HG02678 (cell line): ENCODE data around the gene TRIM40.

Experiments
- ATAC-seq: cut with Tn5 transposase; IDR thresholded peaks from one replicate; pipeline ENCODE4 v1.9.1; 2021; ENCODE audit warnings: mild to moderate bottlenecking, moderate library complexity; ENCODE audit not compliant: unreplicated experiment

Gene TRIM40

GRCh38 chr6:30135757-30136156 is at the start of gene TRIM40:
TSS of gene TRIM40 (plus strand) at chr6:30136140. CDS start at chr6:30137037, 897 bp downstream.
- ATAC-seq: no peak

DNA sequence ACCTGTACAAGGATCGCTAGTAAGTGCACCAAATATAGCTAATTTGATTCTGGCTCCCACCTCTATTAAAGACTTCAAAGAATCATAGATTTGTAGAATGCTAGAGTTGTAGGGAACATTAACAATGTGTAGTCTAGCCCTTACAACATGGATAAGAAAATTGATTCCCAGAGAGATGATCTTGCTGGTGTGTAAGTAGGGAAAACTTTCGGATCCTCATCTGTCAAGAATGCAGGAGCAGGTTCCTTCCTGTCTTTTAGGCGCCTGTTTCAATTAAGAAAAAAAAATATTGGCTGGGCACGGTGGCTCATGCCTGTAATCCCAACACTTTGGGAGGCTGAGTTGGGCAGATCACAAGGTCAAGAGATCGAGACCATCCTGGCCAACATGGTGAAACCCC is 48.1 kb upstream of the TRIM40 start:
- ATAC-seq: no peak

DNA sequence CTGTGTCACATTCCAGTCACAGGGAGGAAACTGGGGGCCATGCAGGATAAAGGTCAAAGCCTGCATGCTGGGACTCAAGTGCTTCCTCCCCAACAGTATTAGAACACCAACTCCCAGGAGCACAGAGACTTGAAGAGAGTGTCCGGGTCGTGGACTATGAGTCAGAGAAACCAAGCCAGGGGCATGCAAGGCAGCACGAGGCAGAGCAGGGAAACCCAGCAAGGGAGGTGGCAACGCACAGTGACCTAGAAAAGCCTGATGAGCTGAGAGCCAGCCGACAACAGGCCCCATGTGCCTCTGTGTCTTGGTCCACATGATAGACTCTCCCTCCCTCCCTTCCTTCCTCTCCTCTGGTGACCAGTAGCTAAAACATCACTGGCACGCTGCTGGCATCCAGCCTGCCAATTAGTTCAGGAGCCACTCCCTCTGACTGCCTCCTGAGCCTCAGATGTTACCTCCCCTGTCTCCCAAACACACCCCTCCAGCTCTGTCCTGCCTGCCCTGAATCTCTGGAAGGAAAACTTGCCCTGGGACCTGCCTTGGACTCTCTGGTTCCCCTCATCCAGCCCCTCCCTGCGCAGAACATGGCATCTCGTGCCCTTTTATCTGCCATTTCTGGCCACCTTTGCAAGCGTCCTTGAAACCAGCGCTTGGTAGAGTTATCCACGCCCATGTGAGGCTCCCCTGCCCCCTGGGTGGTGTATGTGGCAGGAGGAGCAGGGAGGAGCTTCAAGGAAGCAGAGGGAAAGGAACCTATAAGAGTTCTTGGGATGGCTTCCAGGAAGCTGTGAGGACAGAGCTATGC is 44.2 kb upstream of the TRIM40 start:
- ATAC-seq: no peak

DNA sequence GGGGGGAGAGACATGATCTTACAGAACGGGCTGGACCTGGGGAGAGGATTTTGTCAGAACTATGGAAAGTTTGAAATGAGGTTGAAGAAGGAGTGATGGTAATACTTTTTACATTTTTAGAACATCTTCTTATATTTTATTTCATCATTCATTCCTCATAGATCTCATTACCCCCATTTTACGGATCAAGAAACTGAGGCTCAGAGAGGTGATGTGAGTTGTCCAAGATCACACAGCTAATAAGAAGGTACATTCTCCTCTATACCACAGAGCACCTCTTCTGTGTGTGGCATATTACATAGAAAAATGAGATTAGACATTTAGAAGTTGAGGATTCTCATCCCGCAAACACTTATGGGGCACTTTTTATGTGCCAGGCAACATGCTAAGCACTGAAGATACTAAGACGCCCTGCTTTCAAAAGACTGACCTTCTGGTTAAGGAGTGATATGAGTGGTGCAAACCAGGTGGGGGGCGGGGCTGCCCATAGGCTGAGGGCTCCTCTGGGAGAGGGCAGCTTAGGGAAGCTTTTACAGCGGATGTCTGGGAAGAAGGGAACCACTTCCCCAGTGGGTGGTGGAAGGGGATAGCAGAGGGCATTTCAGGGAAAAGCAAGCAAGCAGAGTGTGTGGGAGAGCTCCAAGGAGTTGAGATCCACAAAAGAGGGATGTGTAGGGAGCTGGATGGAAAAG is 42.9 kb upstream of the TRIM40 start:
- no peak for ATAC-seq

DNA sequence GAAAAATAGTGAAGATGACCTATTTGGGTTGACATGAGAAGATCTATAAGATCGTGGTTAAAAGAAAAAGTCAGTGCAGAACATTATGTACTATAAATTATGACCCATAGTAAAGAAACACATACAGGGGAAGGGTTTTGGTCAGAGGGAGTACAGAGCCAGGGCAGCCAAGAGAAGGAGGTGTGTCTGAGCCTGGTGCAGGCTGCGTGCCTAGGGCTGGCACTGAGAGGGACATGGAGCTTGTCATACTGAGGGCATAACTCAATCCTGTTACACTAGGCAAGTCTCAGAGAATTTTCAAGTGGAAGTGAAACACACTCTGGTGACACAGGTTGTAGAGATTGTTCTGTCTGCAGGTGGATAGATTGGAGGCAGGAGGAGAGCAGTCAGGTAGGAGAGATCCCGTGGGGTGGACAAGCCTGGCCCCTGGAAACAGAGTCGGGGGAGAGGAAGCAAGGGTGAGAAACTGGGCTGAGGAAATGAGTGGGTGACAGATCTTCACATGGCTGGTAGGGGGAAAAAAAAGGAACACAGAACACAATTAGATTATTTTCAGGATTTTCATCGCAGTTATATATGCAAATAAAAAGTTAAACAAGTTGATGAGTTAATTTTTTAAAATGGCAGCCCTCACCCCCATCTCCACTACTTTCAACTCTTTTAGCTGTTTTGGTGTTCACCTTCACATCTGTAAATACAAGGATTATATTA is 41.8 kb upstream of the TRIM40 start:
- ATAC-seq: no peak

DNA sequence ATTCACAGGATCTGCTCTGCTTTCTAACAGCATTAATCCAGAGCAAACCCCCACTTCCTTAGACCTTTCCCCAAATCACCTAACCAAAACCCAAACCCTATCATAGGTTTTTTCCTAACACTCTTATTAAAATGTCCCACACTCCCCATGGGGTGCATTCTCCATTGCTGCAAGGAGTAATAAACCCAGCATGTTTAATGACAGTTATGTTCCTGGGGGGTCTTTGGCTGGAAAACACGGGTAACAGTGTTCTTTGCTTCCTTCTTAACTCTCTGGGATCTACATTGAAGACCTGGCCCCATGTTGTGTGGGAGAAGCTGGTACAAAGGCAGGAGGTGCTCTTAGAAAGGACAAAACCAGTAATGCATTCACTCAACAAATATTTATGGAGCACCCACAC is 39.1 kb upstream of the TRIM40 start:
- no peak for ATAC-seq

DNA sequence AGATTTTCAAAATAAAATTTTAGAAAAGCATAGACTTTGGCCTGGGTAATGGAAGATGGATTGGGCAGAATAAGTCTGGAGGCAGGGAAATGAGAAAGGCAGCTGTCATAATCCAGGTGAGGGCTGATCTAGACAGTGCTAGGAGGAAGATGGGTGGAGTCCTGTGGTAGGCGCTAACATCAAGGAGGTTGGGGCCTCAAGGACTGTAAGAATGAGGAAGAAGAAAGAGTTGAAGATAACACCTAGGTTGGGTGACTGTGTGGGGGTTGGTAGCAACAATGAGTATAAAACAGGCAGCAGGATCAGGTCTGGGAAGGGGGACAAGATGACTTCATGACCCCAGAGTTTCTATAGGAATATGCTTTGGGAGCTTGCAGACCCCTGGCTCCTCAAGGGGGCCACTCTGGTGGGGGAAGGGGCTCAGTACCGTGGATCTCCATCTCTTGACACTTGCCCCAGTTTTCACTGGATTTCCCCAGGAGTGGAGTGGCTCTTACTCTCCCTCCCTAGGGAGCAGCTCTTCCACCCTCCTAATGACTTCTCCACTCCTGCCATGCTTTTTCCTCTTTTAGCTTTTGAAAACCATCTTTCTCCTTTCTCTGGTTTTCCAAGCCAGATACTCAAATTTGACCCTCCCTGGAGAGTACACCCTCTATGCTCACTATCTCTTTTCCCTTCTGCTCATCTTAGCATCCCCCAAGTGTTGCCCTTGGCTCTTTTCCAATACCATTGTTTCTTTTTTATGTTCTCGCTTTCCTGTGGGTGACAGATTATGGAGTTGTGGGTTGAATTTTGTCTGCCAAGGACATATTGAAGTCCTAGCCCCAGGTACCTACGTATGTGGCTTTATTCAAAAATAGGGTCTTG is 37.8 kb upstream of the TRIM40 start:
- no peak for ATAC-seq

DNA sequence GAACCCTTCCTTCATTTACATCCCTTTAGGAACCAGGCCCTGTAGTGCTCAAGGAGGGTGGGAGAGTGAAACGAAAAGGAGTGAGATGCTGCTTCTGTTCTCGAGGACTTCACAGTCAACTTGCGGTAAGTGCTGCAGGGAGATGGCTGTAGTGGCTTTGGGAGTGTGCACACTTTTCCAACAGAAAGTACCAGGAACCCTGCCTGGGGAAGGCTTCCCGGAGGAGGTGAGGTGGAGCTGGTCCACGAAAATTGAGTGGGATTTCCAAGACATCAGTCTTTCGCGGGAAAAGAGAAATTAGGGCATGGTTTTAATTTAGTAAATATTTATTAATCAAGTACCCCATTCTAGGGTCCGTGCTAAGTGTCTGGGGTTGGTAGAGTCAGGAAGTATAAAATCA is 35.8 kb upstream of the TRIM40 start:
- ATAC-seq: no peak

GRCh38 chr6:30100585-30101443 is 35.1 kb upstream of the TRIM40 start:
- no peak for ATAC-seq

DNA sequence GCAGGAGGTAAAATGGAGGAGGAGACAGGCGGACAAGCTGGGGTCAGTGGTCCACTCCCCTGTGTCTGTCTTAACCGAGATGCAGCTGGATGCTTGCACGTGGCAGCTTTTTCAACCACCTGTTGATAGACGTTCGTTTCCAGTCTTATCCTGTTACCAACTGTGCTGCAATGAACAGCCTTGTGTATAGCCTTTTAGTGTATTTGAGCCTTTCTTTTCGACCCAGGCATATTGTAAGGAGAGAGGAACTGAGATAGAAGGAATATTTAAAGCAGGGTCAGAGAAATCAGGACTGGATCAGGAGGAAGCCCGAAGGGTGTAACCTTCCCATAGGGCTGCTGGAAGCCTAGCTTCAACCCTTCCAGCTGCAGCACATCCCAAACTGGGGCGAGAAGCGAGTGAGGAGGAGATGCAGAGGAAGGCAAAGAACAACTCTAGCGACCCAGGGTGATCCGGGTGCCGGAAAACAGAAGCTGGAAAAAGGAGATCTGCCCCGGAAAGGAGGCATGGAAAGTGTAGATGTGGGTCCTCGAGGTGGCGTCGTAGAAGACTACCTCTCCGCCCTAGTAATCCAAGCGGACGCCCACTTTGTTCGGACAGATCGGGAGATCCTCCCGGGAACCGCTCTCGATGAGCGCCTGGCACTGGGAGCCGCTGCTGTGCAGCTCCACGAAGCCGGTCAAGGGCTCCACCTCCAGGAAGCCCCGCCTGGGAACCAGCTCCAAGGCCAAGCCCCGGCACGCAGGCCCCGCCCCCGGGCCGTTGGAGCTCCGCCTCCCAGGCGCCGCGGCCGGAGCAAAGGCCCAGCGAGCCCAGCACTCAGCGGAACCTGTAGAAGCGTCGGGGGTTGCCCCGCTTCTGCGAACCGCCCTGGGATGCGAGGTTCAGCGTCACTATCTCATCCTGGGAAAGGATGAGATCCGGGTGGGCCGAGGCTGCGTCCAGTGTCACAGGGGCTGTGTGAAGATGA is 34.2 kb upstream of the TRIM40 start:
- peak; percentile 64 for ATAC-seq

DNA sequence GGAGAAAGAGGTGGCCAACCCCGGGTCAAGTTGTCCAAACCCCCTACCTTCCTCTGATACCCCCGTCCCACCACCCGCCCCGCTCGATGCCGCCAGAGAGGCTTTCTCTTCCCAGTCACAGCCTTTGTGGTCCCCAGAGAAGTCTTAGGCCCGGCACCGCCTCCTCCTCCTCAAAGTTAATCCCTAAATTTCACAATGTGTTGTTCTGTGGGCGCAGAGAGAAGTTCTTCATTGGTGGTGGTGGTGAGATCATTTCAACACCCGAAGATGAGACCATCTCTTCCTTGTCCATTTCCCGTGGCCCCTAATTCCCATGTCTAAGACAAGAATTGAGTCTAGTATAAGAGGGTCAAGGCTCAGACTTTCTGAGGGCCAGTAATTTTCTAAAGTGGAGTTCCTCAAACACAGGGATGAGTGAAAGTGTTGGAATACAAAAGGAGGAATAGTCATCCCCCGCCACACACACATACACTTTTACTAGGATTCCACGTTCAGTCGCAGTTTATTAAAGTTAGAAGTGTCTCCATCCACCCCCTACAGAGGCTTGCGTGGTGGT is 33.4 kb upstream of the TRIM40 start:
- ATAC-seq: no peak

GRCh38 chr6:30102970-30103871 is 32.7 kb upstream of the TRIM40 start:
- peak; percentile 59 for ATAC-seq

GRCh38 chr6:30103872-30104179 is 32.1 kb upstream of the TRIM40 start:
- ATAC-seq: no peak

DNA sequence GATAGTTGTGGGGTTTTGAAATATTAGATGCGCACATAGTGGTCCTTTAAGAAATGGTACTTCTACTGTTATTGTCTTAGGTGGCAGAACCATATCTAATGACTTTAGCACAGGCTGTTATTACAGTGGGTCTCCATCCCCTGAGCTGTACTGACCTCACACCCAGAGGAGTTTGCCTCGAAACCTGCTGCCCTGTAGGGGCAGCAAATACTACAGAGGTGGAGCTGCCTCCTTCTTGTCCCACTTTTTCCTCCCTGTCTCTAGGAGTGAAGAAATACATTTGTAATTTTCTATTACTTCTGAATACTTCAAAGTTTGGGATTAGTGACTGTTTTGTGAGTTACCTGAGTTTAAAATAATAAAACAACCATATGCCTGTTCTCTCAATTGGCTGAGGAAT is 31.3 kb upstream of the TRIM40 start:
- ATAC-seq: no peak

DNA sequence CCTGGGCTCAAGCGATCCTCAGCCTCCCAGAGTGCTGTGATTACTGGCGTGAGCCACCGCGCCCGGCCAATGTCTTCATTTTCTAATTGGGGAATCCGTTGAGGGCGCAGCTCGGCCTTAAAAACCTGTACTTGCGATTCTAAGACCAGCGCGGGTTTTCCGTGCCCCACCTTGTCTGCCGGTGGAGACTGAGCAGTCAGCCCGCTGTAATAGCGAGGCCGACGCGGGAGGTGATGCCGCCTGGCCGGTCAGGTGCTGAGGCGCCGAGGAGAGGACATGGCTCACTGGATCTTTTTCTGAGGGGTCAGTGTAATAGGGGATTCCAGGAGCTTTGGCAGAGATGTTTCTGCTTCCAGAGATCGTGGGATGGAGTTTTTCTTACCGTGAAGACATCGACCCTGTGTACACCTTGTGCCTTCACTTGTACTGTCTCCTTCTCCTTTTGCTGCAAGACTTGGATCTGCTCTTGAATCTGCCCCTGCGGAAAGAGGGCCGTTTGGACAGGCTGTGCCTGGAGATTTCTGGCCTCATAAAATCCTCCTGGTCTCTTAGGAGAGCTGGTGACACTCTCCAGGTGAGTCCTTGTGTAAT is 24.6 kb upstream of the TRIM40 start:
- ATAC-seq: no peak

- ATAC-seq: no peak
Observed at GRCh38 chr6:30112402-30112994, 23.4 kb upstream of the TRIM40 start.
